ENCODE data around the gene ATF2.

DNA sequence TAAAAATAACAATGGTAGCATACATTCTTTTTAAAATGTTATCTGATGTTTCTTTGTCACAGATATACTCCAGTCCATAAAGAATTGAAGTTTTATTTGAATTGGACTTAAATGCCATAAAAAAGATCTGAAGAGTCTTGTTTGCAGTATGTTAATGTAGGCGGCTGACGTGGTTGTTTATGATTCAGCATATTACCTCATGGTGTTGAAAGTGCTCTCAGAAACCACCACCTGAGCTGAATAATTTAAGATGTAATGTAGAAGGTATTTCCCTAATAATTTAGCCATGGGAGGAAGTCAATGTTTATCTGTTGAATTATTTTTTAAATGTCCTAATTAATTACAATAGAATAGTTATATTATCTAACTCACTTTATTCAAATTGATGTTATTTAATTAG, 104.3 kb downstream of the ATF2 start:
- TF ChIP-seq, protein P1, sequence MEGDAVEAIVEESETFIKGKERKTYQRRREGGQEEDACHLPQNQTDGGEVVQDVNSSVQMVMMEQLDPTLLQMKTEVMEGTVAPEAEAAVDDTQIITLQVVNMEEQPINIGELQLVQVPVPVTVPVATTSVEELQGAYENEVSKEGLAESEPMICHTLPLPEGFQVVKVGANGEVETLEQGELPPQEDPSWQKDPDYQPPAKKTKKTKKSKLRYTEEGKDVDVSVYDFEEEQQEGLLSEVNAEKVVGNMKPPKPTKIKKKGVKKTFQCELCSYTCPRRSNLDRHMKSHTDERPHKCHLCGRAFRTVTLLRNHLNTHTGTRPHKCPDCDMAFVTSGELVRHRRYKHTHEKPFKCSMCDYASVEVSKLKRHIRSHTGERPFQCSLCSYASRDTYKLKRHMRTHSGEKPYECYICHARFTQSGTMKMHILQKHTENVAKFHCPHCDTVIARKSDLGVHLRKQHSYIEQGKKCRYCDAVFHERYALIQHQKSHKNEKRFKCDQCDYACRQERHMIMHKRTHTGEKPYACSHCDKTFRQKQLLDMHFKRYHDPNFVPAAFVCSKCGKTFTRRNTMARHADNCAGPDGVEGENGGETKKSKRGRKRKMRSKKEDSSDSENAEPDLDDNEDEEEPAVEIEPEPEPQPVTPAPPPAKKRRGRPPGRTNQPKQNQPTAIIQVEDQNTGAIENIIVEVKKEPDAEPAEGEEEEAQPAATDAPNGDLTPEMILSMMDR (IDR thresholded peaks at IDR 0.05 in 8 of 11, conservative IDR thresholded peaks at IDR 0.05 in 3 of 11) = no peak
- TF ChIP-seq POLR2A (IDR thresholded peaks at IDR 0.05) = no peak

Data from spleen (tissue), 7 donors.